ENCODE results near the gene BANF2. TPM values are rescaled to one million over a fixed set of nuclear protein-coding genes. Genes with fewer than 3 reads are reported as not detected.

BANF2 gene
- total RNA-seq, 1 experiment from 2014 or later, result not detected

DNA sequence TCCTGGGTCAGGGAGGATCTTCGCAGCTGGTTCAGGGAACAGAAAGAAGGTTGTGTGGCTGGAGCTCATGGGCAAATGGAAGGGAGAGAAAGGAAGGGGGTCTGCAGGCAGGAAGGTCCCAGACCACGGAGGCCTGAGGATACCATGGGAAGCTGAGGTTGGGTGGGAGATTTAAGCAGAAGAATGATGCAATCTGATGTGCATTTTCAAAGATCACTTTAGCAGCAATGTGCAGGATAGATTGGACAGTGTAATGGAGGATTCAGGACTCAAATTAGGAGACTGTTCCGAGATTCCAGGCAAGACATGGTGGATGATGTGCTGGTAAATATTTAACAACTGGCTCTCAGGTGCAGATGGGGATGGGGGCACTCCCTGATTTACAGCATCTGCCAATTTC is 12.0 kb upstream of the BANF2 start:
- Histone ChIP-seq H3K27ac (ENCODE audit: insufficient read length, low read depth, low read length) (no peak overlapping the region), H4K20me1 (ENCODE audit: control insufficient read depth, insufficient read depth, insufficient read length) (no peaks in the 10 kb centered on the region), H3K4ac (ENCODE audit: low read depth, low read length) (no peak overlapping the region), H4K8ac (replicated peaks; ENCODE audit: insufficient read length, low read depth, low read length) (no peak overlapping the region), H3K23me2 (ENCODE audit: insufficient read length, low read depth, low read length, poor library complexity, severe bottlenecking) (peaks cover 2% of the 10 kb centered on the region), H3K56ac (ENCODE audit: insufficient read length, low read depth, low read length) (no peak overlapping the region), H3K14ac (ENCODE audit: insufficient read depth, low read length) (no peak overlapping the region), H3K79me1 (ENCODE audit: insufficient read depth, low read depth, low read length, poor library complexity, severe bottlenecking) (no peaks in the 10 kb centered on the region), H3T11ph (ENCODE audit: low read length) (no peak overlapping the region), H3K23ac (ENCODE audit: insufficient read length, low read depth, low read length) (no peak overlapping the region), H3K9me3 (ENCODE audit: control insufficient read depth, low read depth, low read length) (no peaks in the 10 kb centered on the region), H3K79me2 (ENCODE audit: insufficient read depth, low read length) (no peaks in the 10 kb centered on the region), H4K91ac (ENCODE audit: insufficient read length, low read depth, low read length) (no peak overlapping the region), H2AFZ (ENCODE audit: low read length) (no peak overlapping the region), H2AK5ac (ENCODE audit: insufficient read length, low read length) (no peak overlapping the region), H3K18ac (ENCODE audit: insufficient read length, low read depth, low read length) (no peak overlapping the region), H2BK5ac (ENCODE audit: insufficient read length, low read length) (no peak overlapping the region), H2BK20ac (ENCODE audit: low read depth, low read length, poor library complexity, severe bottlenecking) (no peak overlapping the region), H2BK15ac (ENCODE audit: low read depth, low read length) (no peak overlapping the region), H3K4me1 (ENCODE audit: insufficient read depth, low read length) (no peaks in the 10 kb centered on the region; the same call in 1 of the 2 replicates), H2BK12ac (ENCODE audit: insufficient read length, low read depth, low read length) (no peak overlapping the region), H3K4me2 (ENCODE audit: insufficient read depth, insufficient read length, low read length) (no peak overlapping the region), H3K9ac (ENCODE audit: extremely low read depth, insufficient read length, low read length) (no peak overlapping the region), H2BK120ac (ENCODE audit: low read depth, low read length, poor library complexity, severe bottlenecking) (no peak overlapping the region), H4K5ac (ENCODE audit: insufficient read length, low read depth, low read length) (no peak overlapping the region), H3K27me3 (ENCODE audit: insufficient read depth, low read length) (no peaks in the 10 kb centered on the region)
- no CpG with 5 or more reads among the region's 3 CpGs for WGBS (ENCODE audit: extremely low coverage, insufficient read length, low lambda C conversion rate)
- peaks cover 5 to 9% of the 10 kb centered on the region in 2 experiments for H3K4me1 Mint-ChIP-seq
- TF ChIP-seq, protein P1, sequence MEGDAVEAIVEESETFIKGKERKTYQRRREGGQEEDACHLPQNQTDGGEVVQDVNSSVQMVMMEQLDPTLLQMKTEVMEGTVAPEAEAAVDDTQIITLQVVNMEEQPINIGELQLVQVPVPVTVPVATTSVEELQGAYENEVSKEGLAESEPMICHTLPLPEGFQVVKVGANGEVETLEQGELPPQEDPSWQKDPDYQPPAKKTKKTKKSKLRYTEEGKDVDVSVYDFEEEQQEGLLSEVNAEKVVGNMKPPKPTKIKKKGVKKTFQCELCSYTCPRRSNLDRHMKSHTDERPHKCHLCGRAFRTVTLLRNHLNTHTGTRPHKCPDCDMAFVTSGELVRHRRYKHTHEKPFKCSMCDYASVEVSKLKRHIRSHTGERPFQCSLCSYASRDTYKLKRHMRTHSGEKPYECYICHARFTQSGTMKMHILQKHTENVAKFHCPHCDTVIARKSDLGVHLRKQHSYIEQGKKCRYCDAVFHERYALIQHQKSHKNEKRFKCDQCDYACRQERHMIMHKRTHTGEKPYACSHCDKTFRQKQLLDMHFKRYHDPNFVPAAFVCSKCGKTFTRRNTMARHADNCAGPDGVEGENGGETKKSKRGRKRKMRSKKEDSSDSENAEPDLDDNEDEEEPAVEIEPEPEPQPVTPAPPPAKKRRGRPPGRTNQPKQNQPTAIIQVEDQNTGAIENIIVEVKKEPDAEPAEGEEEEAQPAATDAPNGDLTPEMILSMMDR (conservative IDR thresholded peaks at IDR 0.05), result no peak
- peaks cover 7 to 17% of the 10 kb centered on the region in 2 experiments; a peak in 4 of 5 replicates for H3K9me3 Mint-ChIP-seq
- no peak for DNase-seq
- H3K27ac Mint-ChIP-seq, result no peak overlapping the region
- no peak overlapping the region for H3K4me3 Mint-ChIP-seq
- H3K36me3 Mint-ChIP-seq (ENCODE audit: insufficient read depth in 1 of 3, low read depth in 3 of 3), result peaks cover 0 to 3% (median 0%) of the 10 kb centered on the region in 3 experiments; a peak in 1 of 7 replicates
- peaks cover 36% of the 10 kb centered on the region for H3K27me3 Mint-ChIP-seq (ENCODE audit: low read depth)
